ENCODE measurements around the gene NHLH1.
"Not testable (repeated sequence)": the region's sequence is repeated elsewhere in the genome, so short reads cannot be mapped to it uniquely, and the experiment has no call there.

Gene NHLH1

DNA sequence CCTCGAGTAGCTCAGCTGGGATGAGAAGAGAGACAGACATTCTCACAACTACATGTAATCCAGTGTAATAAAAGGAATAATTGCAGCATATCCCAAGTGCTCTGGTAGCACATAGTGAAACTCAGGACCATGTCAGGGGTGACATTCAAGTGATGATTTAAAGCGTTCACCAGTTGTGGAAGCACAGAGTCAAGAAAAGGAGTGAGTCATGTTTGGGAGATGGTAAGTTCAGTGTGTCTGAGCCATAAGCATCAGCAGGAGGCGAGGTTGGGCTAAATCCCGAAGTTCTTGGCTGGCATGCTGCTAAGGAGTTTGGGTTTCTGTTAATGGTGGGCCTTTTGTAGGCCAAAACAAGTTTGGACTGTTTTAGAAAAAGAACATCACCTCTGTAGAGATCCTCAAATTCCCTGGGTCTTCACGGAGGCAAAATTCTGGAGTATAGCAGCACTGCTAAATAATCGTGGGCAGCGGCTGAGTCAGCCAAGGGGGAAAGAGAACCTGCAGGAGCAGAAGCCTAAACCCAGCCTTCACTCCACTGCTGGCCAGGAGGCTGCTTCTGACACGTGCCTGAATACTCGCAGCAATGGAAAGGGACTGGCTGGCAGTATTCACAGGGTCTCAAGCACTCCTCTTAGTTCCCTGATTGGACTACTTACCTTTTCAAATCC is 7.2 kb upstream of the NHLH1 start:
- no peak for DNase-seq

DNA sequence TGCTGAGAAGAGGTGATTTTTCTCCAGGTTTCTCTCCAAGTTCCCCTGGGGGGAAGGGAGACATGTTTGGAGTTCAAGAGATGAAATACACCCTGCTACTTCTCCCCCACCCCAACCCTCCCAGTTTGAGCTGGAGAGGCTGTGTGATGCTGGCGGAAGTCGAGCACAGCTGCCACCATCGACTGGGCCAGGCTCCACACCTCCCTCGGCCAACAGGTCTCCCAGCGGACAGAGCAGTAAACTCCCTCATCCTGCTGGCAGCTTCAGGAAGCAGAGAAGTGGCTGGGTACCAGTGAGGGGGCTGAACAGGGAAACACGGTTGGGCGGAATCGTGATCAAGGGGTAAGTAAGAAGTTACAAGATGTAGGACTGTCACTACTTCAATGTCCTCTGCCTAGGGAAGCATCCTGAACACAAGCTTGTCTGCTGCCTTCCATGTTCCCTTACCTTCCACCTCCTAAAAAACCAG is 6.6 kb upstream of the NHLH1 start:
- no peak for DNase-seq

DNA sequence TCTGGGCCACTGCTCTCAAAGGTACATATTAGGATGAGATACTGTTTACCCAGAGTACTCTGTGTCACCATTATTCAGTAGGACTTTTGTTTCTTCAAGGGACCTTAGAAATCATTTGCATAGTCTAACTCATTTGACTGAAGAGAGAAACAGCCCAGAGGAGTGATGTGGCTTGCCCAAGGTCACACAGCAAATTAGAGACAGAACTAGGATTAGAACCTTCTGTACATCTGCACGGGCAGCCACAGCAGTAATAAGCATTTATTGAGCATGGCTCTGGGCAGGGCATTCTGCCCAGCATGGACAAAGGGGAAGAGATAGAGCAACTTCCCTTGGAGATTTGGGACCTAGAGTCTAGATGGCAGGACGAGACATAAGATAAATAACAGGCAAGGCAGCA is 5.7 kb upstream of the NHLH1 start:
- no peak for DNase-seq

DNA sequence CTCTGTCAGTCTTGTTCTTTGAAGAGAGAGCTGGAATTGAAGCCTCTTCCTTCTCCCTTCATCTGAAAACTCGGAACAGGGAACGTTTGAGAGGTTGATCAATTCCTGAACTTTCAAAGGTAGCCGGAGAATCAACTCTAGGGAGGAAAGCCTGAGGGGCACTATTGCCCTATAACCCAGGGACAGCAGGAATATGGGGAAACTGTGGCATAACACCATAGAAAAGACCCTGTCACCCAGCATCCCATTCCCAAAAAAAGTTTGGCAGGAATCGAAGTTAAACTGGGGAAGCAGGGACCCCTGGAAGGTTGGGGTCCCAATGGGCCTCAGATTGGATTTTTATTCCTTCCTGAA is 5.1 kb upstream of the NHLH1 start:
- no peak for DNase-seq

DNA sequence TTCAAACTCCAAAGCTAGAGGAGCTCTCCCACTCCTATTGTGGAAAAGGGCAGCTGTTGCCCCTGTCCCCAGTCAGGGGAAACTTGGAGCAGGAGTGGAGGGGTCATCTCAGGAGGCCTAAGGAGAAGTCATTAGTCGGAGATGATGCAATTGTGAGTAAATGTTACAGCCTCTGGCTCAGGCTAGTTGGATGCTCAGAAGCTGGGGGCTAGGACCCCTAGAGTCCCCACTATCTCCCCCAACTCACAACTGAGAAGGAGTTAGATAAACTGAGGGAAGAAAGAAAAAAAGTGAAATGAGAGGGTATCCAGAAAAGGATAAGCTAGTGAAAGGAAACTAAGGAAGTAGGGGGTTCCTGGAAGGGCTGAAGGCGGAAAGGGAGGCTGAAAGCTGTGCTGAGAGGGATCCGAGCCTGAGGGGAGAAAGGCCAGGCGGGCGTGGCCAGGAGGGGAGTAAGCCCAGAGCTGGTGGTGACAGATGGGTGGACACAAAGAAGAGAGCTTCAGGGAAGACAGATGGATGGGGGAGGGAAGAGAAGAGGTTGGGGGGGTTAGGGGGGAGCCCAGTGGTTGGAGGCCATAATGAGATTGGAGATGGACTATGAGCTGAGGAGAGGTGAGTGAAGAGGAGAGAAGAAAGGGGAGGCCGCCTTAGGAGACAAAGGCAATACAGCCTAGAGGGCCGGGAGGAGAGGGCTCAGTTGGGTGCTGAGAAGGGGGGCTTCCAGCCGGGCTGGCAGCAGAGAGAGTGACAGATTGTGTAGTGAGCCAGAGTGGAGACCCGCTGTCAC is 4.5 kb upstream of the NHLH1 start:
- no peak for DNase-seq

DNA sequence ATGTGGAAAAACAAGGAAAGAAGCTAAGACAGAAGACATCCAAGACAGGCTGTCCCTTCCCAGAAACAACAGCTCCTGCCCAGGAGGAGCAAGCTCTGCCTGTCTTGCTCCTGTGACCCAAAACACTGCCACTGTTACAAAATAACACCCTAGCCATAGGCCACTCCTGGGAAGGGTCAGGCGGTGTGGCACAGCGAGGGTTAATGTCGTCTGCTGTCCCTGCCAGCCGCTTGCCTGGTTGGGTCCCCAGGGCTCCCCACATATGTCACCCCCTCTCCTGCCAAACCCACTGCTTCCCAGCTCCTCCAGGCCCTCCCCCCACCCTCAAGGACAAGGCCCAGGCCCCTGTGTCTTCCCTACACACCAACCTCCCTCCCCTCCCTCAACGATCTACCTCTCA is 3.9 kb upstream of the NHLH1 start:
- DNase-seq: no peak

DNA sequence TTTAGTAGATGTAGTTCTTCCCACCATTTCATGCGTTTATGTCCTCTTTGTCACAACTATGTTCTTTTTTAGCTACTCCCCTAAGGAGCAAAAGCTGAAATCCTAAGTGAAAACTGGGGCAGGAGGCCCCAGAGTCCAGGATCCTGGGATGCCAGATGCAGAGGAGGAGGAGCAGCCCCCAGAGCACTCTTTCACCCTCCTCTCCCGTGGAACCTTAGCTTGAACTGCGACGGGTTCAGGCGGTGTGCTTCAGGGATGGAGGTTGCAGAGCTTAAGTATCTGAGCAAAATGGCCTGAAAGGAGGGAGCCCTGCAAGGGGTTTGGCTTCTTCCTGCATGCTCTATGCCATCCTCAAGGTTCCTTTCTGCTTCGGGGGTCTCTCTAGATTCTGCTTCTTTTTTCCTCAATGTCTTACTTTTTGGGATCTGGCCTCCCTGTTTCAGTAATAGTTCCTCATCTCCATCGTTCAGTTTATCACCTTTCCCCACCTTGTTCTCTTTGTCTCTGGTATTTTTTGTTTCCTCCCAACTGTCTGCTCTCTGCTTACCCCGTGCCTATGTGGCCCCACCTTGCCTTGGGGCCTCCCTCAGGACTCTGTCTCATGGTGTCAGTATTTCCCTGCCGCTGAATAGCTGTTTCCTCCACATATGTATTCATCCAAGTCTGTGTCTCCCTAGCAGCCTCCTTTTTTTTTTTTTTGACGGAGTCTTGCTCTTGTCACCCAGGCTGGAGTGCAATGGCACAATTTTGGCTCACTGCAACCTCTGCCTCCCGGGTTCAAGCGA is 2.7 kb upstream of the NHLH1 start:
- no peak for DNase-seq

DNA sequence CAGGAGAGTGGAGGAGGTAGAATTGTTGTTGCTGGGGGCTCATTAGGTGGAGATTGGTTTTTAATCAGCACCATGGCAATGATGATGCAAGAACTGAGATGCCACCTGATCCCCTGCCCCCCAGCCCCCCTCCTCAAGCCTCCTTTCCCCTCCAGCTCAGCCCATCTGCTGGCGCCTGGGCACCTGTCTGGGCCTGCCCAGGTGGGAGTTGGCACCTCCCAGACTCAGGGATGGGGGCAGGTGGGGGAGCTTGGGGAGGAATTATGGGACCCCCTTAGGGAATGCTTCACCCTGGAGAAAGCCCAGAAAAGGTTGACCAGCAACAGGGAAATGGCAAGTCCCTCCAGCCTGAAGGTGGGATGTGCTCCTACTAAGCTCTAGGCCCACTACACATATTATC is 1.5 kb upstream of the NHLH1 start:
- no peak for DNase-seq

DNA sequence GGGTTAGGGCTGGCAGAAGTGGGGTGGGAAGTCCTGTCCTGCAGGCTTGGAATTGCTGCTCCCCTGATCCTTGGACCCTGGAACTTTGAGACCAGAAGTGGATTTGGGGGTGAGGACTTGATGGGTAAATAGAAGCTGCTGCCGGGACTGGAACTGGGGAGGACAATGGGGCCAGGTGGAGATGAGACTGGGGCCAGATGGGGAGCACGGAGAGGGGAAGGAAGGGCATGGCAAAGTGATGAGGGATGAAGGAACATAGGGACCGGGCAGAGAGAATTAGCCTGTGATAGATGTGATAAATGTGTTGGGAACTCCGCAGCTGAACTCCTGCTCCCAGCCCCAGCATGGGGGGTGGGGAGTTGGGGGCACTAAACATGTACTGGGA is 637 bp downstream of the NHLH1 start:
- no peak for DNase-seq

DNA sequence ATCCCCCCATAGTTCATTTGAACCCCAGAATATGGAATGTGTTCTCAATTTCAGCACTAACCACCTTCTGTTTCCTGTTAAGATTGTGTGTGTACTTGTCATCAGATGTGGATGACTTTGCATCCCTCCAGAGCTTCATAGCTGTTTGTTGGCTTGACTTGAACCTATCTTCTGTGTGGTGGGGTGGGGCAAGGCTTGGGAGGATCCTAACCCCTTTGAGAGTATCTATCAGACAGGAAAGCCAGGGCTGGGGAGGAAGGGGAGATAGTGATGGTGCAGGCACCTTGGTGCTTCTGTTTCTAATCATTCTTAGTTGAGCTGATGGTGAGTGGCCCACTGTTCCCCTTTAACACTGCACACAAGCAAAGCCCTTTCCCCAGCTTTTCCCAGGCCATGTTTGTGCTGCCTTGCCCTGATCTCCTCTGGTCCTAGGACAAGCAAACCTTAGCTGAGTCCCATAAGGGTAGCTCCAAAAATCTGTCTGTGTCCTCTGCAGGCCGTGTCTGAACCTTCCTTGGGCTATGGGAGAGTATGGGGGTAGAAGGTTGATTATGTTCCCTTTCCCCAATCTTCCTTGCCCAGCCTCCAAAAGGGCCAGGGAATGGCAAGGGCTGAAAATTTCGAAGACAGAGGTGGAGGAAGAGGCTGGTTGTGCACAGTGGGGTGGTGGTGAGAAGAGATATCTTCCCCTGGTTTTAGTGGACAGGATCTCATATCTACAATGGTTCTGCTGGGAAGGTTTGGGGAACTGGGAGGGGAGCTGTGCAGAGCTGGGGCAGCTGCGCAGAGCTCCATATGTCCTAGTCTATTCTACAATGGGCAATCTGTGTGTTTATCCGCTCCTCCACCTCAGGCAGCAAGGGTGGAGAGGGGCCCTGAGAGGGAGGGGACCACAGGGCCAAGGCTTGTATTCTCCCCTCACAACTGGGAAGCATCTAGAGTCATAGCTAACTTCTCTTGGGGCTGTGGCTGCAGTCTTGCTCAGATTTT is 1.4 kb downstream of the NHLH1 start:
- DNase-seq: no peak

DNA sequence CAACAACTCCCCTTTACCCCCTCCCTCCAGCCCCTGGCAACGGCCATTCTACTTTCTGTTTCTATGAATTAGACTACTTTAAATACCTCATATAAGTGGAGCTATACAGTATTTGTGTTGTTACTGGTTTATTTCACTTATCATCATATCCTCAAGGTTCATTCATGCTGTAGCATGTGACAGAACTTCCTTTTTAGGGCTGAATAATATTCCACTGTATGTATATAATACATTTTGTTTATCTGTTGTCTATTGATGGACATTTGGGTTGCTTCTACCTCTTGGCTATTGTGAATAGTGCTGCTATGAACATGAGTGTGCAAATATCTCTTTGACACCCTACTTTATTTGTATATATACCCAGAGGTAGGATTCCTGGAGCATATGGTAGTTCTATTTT is 2.2 kb downstream of the NHLH1 start:
- DNase-seq: no peak

DNA sequence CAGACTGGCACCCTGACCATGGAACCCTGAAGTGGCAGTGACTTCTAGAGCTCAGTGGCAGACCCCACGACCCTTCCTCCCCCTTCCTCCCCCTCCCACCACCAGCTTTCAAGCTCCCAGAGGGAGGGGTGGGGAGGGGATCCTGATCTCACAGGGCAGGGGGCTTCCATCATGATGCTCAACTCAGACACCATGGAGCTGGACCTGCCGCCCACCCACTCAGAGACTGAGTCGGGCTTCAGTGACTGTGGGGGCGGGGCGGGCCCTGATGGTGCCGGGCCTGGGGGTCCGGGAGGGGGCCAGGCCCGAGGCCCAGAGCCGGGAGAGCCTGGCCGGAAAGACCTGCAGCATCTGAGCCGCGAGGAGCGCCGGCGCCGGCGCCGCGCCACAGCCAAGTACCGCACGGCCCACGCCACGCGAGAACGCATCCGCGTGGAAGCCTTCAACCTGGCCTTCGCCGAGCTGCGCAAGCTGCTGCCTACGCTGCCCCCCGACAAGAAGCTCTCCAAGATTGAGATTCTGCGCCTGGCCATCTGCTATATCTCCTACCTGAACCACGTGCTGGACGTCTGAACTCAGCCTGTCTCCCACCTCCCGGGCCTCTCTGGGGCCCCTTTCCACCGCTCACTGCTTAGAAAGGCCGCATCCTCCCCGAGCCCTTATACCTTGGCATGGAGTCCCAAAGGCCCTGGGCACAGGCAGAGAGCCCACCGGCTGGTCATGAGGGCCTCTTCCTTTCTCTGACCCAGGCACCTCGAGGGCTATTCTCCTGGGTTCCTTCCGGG is 3.9 kb downstream of the NHLH1 start:
- DNase-seq: no peak

DNA sequence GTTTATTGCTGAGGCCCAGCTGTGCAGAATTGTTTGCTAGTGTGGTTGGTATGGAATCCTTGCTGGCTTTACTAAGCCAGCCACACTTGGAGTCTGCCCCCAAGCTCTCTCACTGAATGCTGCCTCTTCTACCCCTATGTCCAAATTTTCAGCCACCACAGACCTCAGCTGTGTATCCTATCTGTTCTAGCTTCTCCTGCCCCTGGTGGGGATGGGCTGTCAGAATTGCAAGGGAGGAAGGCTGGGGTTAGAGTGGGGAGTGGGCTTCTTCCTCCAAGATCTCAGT is 4.4 kb downstream of the NHLH1 start:
- no peak for DNase-seq

DNA sequence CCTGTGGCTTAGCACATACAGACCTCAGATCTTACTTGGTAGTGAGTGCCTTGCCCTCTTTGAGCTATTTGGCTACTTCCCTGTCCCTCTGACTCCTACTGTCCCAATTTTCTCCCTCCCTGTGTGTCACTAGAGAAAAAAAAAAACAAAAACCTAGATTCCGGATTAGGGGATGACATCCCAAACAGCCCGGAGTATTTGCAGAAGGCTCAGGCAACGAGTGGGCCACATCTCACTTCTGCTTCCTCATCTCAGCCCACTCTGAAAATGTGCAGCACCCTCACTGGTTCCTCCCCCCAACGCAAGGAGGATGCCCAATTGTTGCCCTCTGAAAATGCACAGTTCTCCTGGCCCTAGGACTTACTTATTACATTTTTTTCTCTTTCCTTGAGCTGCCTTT is 4.9 kb downstream of the NHLH1 start:
- no peak for DNase-seq

DNA sequence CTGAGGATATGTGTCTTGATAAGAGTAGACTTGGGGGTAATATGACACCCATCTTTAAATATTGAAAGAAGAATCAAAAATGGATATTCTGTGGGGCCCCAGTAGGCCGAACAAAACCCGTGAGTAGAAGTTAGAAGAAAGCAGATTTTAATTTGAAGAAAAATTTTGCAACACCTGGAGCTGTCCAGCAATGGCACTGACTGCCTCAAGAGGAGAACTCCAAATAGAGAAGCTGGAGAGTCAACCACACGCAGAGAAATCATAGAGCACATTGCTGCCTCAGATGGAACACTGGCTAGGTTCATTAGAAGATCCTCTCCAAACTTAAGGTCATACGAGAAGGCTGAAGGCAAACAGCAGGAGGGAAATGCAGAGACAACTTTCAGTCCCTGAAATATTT is 6.8 kb downstream of the NHLH1 start:
- no peak for DNase-seq

DNA sequence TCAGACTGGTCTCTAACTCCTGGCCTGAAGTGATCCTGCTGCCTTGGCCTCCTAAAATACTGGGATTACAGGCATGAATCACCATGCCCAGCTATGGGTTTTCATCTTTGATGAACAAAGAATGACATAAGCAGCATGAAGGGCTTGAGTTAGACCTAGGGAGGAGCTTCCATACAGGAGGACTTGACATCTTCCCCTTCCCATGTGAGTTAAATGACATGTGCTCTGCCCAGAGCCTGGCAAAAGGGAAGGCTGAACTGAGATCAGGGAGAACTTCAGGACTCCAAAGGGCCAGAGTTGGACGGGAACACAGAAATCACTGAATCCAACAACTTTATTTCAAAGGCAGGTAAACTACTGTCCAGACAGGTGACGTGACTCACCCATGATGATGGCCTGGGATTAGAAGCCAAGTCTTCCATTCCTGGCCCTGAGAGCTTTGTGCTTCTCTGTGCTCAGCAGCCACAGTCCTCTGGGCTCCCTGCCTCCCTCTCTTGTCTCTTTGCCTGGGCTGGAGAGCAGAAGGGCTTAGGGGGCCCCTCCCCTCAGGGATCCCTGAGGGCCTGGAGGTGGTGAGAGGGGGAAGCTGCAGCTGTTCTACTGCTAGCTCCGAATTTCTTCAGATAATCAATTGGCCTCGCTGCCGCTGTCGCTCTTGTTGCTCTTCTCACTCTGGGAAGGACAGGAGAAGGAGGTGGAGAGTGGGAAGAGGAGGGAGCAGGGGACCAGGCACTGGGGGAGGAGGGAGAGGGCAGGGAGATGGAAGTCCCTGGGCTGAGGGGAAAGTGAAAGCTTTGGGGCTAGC is 7.6 kb downstream of the NHLH1 start:
- DNase-seq: no peak

DNA sequence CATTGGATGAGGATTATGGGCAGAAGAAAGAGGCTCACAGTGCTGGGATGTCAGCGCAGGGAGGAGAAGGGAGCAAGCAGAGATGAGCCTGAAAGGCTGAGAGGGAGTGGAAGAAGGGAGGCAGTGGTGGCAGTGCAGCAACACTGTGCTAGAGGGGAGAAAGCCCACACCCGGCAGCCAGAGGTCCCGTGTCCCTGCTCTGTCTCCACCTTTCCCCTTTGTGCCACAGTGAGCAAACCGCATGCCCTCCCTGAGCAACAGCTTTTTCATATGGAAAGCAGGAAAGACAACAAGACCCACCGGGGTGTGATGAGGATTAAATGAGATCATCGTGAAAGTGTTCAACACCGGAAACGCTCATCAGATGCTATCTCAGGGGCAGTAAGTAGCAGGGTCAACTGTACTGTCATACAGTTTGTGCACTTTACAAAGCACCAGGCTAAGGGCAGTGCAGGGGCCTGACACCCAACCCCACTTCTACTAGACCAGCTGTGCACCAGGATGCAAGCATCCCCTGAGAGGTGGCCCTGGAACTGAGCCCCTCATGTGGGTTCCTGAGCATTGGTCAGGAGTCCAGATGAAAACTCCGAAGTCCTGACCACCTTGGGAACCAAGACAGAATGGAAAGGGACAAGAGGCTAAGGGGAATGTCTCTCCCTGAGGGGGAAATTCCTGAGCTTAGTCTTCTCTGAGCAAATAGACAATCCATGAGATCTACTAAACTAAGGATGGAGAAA is 9.1 kb downstream of the NHLH1 start:
- no peak for DNase-seq

DNA sequence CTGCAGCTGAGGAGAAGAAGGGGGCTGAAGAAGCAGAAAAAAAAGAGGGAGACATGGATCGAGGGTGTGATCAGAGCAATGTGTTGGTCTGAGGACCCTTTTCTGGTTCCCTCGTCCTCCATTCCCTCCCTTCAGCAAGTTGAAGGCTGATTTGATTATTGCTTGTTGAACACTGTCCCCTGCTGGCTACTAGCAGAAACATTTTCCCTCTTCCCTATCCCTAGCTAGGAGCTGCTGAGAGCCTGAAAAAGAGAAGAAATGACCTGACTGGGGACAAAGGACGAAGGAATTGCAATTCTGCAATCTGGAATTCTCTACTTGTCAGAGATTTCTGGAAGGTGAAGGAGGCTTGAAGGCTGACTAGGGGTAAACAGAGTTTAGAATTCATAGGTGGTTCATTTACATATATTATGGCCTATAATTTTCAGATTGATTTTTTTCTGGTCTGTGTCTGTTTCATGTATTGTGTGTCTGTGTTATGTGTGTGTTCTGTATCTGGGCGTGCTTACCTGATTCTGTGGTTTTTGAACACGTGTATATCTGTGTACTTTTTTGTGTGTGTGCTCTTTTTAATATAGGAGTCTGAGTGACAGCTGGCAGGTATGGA is 9.8 kb downstream of the NHLH1 start:
- DNase-seq: peak; percentile 37

DNA sequence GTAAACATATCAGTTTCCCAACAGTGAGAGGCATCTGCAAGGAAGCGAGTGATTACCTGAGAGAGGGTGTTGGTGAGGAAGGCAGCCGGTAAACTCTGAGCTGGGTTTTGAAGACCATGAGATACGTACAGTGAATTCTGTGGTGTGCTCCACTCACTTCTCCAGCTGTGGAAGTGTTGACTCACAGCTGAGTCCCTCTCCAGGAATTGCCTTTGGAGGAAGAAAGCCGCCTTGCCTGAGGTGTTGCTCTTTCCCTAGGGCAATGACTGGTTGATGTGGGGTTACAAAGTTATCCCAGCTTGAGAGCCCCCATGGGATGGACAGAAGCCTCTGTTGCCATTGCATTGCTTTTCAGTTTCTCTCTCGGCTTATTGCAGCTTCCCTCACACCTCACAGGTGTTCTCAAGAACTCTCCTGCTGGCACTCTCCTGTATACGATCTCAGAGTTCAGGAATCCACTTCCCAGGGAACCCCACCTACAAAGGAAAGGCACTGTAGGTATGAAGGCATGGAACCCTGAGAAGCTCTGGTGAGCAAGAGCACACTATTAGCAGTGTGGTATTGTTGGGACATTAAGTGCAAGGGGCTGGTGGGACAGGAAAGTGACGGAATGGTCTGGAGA is 10.8 kb downstream of the NHLH1 start:
- no peak for DNase-seq

DNA sequence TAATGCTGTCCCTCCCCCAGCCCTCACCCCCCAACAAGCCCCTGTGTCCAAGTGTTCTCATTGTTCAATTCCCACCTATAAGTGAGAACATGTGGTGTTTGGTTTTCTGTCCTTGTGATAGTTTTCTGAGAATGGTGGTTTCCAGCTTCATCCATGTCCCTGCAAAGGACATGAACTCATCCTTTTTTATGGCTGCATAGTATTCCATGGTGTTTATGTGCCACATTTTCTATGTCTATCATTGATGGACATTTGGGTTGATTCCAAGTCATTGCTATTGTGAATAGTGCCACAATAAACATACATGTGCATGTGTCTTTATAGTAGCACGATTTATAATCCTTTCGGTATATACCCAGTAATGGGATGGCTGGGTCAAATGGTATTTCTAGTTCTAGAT is 17.9 kb downstream of the NHLH1 start:
- DNase-seq: not testable (repeated sequence)
